Gastroesophageal sphincter (tissue), 3 donors: ENCODE results near the gene TPST1.
"Not testable (repeated sequence)": the region's sequence is repeated elsewhere in the genome, so short reads cannot be mapped to it uniquely, and the experiment has no call there.

Experiments
- CTCF ChIP-seq, 4 experiments: fragments of 200-600 bp in 2 of 4; fragments of 450-650 bp in 2 of 4; sonication (generic) in 1 of 4; IDR thresholded peaks; one replicate each; pipeline ENCODE4 v1.5.1; 2017 to 2019; ENCODE audit warnings: antibody characterized with exemption in 4 of 4, mild to moderate bottlenecking in 2 of 4, moderate library complexity in 2 of 4
- EP300 ChIP-seq: sonication (generic); formaldehyde crosslinking; IDR thresholded peaks from one replicate; pipeline ENCODE4 v1.6.1; 2017; ENCODE audit warnings: antibody characterized with exemption, mild to moderate bottlenecking
- POLR2A ChIP-seq, 2 donors: fragments of 450-650 bp; IDR thresholded peaks; one replicate each; pipeline ENCODE4 v1.6.1; 2017; ENCODE audit warnings: antibody characterized with exemption in 2 of 2, mild to moderate bottlenecking in 2 of 2, moderate library complexity in 1 of 2
- POLR2AphosphoS5 ChIP-seq: sonication (generic); formaldehyde crosslinking; IDR thresholded peaks from one replicate; pipeline ENCODE4 v1.6.1; 2017; ENCODE audit warnings: antibody characterized with exemption

DNA sequence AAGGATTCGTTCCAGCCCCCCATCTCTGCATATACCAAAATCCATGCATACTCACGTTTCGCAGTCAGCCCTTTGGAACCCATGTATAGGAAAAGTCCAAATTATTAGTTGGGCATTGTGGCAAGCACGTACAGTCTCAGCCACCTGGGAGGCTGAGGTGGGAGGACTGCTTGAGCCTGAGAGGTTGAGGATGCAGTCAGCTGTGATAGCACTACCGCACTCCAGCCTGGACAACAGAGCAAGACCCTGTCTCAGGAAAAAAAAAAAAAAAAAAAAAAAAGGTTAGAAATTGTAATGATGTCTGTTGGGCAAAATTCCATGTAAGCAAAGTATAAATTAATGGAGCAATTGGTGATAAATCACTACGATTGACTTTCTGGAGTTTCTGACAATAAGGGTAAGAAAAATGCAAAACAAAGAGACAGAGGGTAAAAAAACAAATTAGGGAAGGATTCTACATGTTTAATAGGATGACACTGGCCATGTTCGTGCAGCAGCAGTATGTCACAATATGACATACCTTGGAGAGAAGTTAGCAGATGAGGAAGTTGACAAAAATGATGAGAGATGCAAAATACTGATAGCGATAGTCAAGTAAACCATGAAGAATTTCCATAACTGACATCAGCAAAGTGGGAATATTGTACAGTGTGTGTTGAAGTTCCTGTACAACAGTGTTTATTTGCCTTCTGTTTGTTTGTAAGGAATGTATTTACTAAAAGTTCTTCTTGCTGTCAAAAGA lies 177.2 kb downstream of the TPST1 start:
- not testable (repeated sequence) for TF ChIP-seq CTCF (IDR thresholded peaks at IDR 0.05); POLR2A (IDR thresholded peaks at IDR 0.05); EP300; POLR2AphosphoS5
